Parathyroid adenoma (tissue), 2 donors: Measurements from ENCODE around the gene NTRK3.

Experiments used
- H2AFZ ChIP-seq: fragments of 300-600 bp; sonication (generic); one replicate; pipeline ENCODE4 v1.7.0; 2017; ENCODE audit warnings: antibody characterized with exemption, mild to moderate bottlenecking
- H3K27ac ChIP-seq: fragments of 300-600 bp; sonication (generic); one replicate; pipeline ENCODE4 v1.7.0; 2017
- H3K27me3 ChIP-seq: fragments of 300-600 bp; sonication (generic); one replicate; pipeline ENCODE4 v1.7.0; 2017; ENCODE audit warnings: low read length; ENCODE audit not compliant: control insufficient read depth, insufficient read depth
- H3K36me3 ChIP-seq: fragments of 300-600 bp; sonication (generic); one replicate; pipeline ENCODE4 v1.7.0; 2017; ENCODE audit warnings: low read length; ENCODE audit not compliant: control insufficient read depth, insufficient read depth
- H3K4me1 ChIP-seq: fragments of 300-600 bp; sonication (generic); one replicate; pipeline ENCODE4 v1.7.0; 2017; ENCODE audit warnings: control low read depth
- H3K4me2 ChIP-seq: fragments of 300-600 bp; sonication (generic); one replicate; pipeline ENCODE4 v1.7.0; 2017; ENCODE audit warnings: low read length
- H3K4me3 ChIP-seq: fragments of 300-600 bp; sonication (generic); one replicate; pipeline ENCODE4 v1.7.0; 2017; ENCODE audit warnings: low read depth, low read length
- H3K79me2 ChIP-seq: fragments of 300-600 bp; sonication (generic); one replicate; pipeline ENCODE4 v1.7.0; 2017; ENCODE audit warnings: control low read depth
- H3K9ac ChIP-seq: fragments of 300-600 bp; sonication (generic); one replicate; pipeline ENCODE4 v1.7.0; 2017; ENCODE audit warnings: mild to moderate bottlenecking
- H3K9me3 ChIP-seq: fragments of 300-600 bp; sonication (generic); one replicate; pipeline ENCODE4 v1.7.0; 2017; ENCODE audit warnings: low read length; ENCODE audit not compliant: control insufficient read depth
- CTCF ChIP-seq: fragments of 300-600 bp; sonication (generic); IDR thresholded peaks from one replicate; pipeline ENCODE4 v1.7.0; 2017; ENCODE audit warnings: antibody characterized with exemption, mild to moderate bottlenecking
- donor health status: primary hyperparathyroidism.

The NTRK3 gene

DNA sequence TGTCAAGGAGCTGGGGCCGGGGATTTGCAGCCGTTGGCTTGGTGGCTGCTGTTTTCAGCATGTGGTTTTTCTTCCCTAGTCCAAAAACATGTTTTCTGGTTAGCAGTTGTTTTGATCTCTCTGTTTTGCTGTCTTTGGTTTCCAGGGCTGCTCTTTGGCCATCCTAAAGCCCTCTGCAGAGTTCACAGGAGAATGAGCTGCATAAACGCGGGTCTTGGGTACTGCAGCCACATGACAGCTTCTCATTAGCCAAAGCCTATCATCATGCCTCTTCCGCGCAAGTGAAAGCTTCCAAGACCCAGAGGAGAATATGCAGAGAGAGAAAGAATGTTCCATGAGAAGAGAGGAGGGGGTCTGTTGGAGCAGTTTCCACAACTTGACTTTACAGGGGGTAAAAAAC lies 138.5 kb downstream of the NTRK3 start:
- no peak for TF ChIP-seq CTCF
- no peaks in the 10 kb centered on the region for H3K36me3 ChIP-seq
- H3K27ac ChIP-seq: no peak overlapping the region
- H3K79me2 ChIP-seq: no peaks in the 10 kb centered on the region
- no peak overlapping the region for H3K9ac ChIP-seq
- H3K27me3 ChIP-seq: no peaks in the 10 kb centered on the region
- H3K4me1 ChIP-seq: no peaks in the 10 kb centered on the region
- H3K4me3 ChIP-seq: no peak overlapping the region
- H2AFZ ChIP-seq: no peak overlapping the region
- no peak overlapping the region for H3K4me2 ChIP-seq
- no peaks in the 10 kb centered on the region for H3K9me3 ChIP-seq

- Histone ChIP-seq H3K9me3 (no peaks in the 10 kb centered on the region), H2AFZ (no peak overlapping the region), H3K27ac (no peak overlapping the region), H3K27me3 (no peaks in the 10 kb centered on the region), H3K9ac (no peak overlapping the region), H3K79me2 (no peaks in the 10 kb centered on the region), H3K36me3 (no peaks in the 10 kb centered on the region), H3K4me3 (no peak overlapping the region), H3K4me1 (no peaks in the 10 kb centered on the region), H3K4me2 (no peak overlapping the region)
- no peak for TF ChIP-seq CTCF
Observed at GRCh38 chr15:88115486-88116152, 140.9 kb downstream of the NTRK3 start.

GRCh38 chr15:88113613-88114308 lies 142.8 kb downstream of the NTRK3 start:
- no peak overlapping the region for H3K4me3 ChIP-seq
- H3K4me2 ChIP-seq: no peak overlapping the region
- no peak for TF ChIP-seq CTCF
- no peak overlapping the region for H2AFZ ChIP-seq
- no peaks in the 10 kb centered on the region for H3K79me2 ChIP-seq
- H3K27ac ChIP-seq: no peak overlapping the region
- H3K36me3 ChIP-seq: no peaks in the 10 kb centered on the region
- no peak overlapping the region for H3K9ac ChIP-seq
- H3K4me1 ChIP-seq: no peaks in the 10 kb centered on the region
- no peaks in the 10 kb centered on the region for H3K27me3 ChIP-seq
- no peaks in the 10 kb centered on the region for H3K9me3 ChIP-seq

- H3K27me3 ChIP-seq: no peaks in the 10 kb centered on the region
- H3K36me3 ChIP-seq: no peaks in the 10 kb centered on the region
- no peak overlapping the region for H3K9ac ChIP-seq
- no peak overlapping the region for H3K4me3 ChIP-seq
- H3K4me1 ChIP-seq: no peaks in the 10 kb centered on the region
- no peak overlapping the region for H2AFZ ChIP-seq
- H3K9me3 ChIP-seq: no peaks in the 10 kb centered on the region
- H3K4me2 ChIP-seq: no peak overlapping the region
- no peak for TF ChIP-seq CTCF
- H3K27ac ChIP-seq: no peak overlapping the region
- no peaks in the 10 kb centered on the region for H3K79me2 ChIP-seq
Observed at GRCh38 chr15:88108991-88109390, 147.5 kb downstream of the NTRK3 start.

DNA sequence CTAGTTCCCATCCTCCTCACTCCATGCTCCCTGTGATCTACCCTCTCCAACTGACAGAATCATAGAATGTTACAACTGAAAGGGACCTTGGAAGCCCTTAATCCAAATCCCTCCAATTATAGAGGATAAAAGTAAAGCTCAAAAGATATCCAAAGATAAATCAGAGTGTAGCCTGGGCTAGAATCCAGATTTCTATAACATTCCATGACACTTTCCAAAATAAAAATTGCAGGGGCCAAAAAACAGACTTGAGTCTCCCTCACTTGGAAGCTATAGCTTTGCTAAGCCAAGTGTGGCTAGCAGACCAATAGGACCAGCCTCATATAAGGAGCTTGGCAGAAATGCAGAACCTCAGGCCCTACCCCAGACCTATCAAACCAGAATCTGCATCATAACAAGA lies 148.1 kb downstream of the NTRK3 start:
- no peaks in the 10 kb centered on the region for H3K9me3 ChIP-seq
- no peak for TF ChIP-seq CTCF
- H3K9ac ChIP-seq: no peak overlapping the region
- no peaks in the 10 kb centered on the region for H3K4me1 ChIP-seq
- H3K27me3 ChIP-seq: no peaks in the 10 kb centered on the region
- no peak overlapping the region for H2AFZ ChIP-seq
- H3K4me3 ChIP-seq: no peak overlapping the region
- no peak overlapping the region for H3K4me2 ChIP-seq
- no peaks in the 10 kb centered on the region for H3K36me3 ChIP-seq
- no peak overlapping the region for H3K27ac ChIP-seq
- H3K79me2 ChIP-seq: no peaks in the 10 kb centered on the region
